HG02610 (cell line): ENCODE results near the gene SH3BP5.
"Not testable (repeated sequence)": the region's sequence is repeated elsewhere in the genome, so short reads cannot be mapped to it uniquely, and the experiment has no call there.

Experiments used
- ATAC-seq: cut with Tn5 transposase; IDR thresholded peaks from one replicate; pipeline ENCODE4 v1.9.1; 2021; ENCODE audit warnings: mild to moderate bottlenecking, moderate library complexity; ENCODE audit not compliant: unreplicated experiment

The SH3BP5 gene, protein sequence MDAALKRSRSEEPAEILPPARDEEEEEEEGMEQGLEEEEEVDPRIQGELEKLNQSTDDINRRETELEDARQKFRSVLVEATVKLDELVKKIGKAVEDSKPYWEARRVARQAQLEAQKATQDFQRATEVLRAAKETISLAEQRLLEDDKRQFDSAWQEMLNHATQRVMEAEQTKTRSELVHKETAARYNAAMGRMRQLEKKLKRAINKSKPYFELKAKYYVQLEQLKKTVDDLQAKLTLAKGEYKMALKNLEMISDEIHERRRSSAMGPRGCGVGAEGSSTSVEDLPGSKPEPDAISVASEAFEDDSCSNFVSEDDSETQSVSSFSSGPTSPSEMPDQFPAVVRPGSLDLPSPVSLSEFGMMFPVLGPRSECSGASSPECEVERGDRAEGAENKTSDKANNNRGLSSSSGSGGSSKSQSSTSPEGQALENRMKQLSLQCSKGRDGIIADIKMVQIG

DNA sequence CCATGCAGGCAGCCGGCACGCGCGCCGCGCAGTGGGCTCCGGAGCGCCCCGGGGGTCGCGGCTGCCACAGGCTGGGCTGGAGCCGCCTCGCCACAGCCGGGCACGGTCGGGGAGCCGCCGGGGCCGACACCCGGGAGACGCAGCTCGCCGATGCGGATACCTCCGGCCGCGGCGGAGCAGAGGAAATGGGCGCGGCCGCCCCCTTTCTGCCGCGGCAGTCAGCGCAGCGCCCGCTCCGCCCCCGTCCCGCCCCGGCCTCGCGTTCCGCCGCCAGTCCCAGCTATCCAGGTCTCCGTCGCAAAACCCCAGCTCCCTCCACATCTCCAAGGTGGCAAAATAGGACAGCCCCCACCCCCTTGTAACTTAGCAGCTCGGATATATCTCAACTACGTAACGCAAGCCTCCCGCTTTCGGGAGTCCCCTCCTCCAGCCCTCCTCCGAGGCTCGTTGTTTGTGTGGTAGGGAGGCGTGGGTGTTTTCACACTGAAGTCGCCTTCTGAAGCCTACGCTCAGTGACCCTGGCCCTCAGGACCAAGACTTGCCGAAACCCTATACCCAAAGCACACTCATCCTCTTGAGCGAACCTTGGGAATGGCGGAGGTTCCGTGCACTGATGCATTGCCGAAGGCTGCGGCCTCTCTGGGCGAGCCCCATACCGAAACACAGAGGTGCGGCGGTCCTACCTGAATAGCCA, at the start of gene SH3BP5:
SH3BP5 (minus strand) TSS at position 182 of the 694 bp plus-strand sequence; CDS start at position 4, 178 bp downstream.
- peak; percentile 77 for ATAC-seq

DNA sequence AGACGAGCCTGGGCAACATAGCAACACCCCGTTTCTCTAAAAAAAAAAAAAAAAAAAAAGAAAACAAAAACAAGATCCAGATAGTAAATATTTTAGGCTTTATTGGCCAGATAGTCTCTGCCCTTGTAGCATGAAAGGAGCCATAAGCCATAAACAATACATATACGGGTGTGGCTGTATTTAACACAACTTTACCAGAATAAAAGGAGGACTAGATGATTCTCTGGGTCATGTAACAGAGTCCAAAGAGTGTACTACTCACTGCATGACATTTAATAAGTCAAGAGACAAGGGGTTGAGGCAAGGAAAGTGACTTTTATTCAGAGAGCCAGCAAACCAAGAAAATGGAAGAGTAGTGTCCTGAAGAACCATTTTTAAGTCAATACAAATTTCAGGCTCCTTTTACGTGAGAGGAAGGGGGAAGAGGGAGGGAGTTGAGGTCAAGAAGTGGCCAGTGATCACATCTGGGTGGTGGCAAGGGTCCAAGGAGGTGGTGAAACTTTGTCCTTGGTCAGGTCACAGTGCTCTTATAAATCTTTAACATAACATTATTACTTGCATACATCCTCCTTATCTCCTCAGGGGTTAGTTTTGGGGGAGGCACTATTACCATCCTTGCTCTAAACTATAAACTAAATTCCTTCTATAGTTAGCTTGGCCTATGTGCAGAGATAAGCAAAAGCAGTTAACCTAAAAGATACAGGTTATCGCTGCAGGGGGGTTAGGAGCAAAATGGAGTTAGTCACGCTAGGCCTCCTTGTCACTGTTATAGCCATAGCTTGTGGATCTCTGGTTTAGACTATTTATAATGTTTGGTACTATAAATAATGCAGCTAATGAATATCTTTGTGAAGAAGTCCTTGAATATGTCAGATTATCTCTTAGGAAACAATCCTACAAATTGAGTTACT, 48.8 kb upstream of the SH3BP5 start:
- ATAC-seq = no peak

DNA sequence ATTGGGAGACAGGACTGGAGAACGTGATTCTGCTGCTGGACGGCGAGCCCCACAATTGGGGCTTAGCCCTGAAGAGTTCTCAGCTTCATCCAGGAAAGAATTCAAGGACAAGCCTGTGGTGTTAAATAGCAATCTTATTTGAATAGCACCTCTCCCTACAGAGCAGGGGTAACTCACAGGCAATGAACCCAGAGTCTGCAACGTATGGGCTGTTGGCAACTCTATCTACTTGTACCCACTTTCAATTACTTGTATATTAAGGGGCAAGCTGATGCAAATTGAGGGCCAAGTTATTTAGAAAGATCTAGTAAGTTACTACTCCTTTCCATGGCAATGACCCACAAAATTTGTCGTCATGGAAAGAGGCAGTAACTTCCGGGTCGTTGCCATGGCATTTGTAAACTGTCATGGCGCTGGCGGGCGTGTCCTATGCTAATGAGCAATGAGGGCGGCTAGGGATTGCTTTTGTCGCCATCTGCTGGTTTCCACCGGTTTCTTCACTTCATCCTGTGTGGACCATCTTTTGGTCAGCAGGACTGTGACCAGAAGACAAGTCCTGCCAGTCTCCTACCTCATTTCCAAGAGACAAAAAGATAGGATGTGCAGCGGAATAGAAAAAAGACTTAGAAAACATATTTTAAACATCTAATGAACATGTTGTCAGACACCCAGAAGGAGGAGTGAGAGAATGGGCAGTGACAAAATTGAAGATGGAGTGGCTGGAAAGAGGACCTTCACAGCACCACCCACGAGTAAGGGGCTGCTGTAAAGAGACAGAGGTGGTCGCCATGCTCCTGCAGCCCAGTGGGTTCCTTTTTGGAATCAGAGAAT, 45.8 kb upstream of the SH3BP5 start:
- peak; percentile 87 for ATAC-seq

DNA sequence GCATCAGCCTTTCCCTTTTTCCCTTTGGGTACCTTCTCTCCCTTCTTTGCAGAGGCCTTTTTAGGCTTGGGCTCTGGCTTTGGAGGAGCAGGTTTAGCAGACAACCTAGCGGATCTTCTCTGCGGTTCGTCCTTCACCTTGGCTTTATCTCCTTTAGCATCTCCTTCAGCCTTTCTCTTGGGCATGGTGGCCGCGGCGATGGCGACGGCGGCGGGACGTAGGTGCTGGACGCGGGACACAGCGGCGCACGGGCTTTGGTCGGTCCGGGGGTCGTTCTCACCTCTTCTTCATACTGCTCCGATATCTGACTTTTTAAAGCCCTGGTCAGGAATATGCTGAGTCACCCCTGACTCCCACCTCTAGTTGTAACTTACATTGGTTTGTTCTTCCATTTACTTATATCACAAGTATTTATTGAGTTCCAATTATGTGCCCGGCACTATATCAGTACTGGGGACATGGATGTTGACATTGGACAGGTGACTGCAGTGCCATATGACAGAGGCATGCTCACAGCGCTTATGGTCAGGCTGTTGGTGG, 43.1 kb upstream of the SH3BP5 start:
- ATAC-seq = no peak

GRCh38 chr3:15372918-15373317, 40.5 kb upstream of the SH3BP5 start:
- no peak for ATAC-seq

GRCh38 chr3:15368561-15369135, 36.3 kb upstream of the SH3BP5 start:
- no peak for ATAC-seq

GRCh38 chr3:15367059-15367458, 34.7 kb upstream of the SH3BP5 start:
- ATAC-seq = no peak

GRCh38 chr3:15364078-15364477, 31.7 kb upstream of the SH3BP5 start:
- not testable (repeated sequence) for ATAC-seq

- ATAC-seq = peak; percentile 80
Observed at GRCh38 chr3:15361494-15362214, 29.3 kb upstream of the SH3BP5 start.

- ATAC-seq = peak; percentile 5
Observed at GRCh38 chr3:15360788-15361493, 28.6 kb upstream of the SH3BP5 start.

- ATAC-seq = no peak
Observed at GRCh38 chr3:15359677-15360397, 27.5 kb upstream of the SH3BP5 start.

GRCh38 chr3:15356651-15357061, 24.3 kb upstream of the SH3BP5 start:
- not testable (repeated sequence) for ATAC-seq

GRCh38 chr3:15356176-15356575, 23.8 kb upstream of the SH3BP5 start:
- no peak for ATAC-seq

DNA sequence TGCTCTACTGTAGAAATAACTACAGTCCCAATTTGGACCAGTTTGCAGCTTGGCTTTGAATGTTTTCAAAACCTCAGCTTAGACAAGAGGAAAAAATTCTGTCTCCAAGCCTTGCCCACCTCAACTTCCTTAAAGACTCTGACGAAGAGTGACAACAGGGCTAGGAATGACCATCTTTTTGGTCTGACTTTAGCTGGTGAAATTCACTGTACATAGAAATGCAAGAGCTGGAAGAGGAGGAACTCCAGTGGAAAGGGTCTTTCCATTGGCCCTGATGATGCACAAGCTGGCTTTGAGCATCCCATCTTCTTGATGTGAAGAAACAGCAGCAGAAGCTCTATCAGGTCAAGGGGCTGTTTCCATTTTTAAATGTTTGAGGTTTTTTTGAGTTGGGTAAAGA, 22.7 kb upstream of the SH3BP5 start:
- ATAC-seq = no peak

- ATAC-seq = no peak
Observed at GRCh38 chr3:15354485-15354884, 22.1 kb upstream of the SH3BP5 start.

DNA sequence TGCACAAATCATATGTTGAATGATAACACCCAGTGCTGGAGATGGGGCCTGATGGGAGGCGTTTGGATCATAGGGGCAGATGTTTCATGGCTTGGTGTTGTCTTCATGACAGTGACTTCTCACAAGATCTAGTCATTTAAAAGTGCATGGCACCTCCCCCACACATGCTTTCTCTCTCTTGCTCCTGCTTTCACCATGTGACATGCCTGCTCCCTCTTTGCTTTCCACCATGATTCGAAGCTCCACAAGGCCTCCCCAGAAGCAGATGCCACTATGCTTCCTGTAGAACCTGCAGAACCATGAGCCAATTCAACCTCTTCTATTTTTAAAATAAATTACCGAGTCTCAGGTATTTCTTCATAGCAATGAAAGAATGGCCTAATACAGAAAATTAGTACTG, 17.8 kb upstream of the SH3BP5 start:
- ATAC-seq = no peak

DNA sequence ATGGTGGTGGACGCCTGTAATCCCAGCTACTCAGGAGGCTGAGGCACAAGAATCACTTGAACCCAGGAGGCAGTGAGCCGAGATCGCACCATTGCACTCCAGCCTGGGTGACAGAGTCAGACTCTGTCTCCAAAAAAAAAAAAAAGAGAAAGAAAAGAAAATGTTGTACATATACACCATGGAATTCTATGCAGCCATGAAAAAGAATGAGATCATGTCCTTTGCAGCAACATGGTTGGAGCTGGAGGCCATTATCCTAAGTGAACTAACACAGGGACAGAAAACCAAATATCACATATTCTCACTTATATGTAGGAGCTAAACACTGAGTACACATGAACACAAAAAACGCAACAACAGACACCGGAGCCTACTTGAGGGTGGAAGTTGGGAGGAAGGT, 17.1 kb upstream of the SH3BP5 start:
- not testable (repeated sequence) for ATAC-seq

- ATAC-seq = no peak
Observed at GRCh38 chr3:15348246-15348645, 15.9 kb upstream of the SH3BP5 start.
